OCI-LY3 (cell line): ENCODE results near the gene DAZAP1.

Experiments
- H2AFZ ChIP-seq: fragments of 200-600, 300-600 bp; shearing (Covaris generic); 2 replicates; pipeline ENCODE4 v1.6.0; 2014; ENCODE audit warnings: antibody characterized with exemption, low read depth, low read length
- H3K27ac ChIP-seq: fragments of 200-600, 300-600 bp; sonication (generic); 2 replicates; pipeline ENCODE4 v1.5.1; 2014; ENCODE audit warnings: mild to moderate bottlenecking, low read length, moderate library complexity, mixed read lengths
- H3K27me3 ChIP-seq: fragments of 200-600, 300-600 bp; sonication (generic); 2 replicates; pipeline ENCODE4 v1.6.1; 2014; ENCODE audit warnings: low read depth, low read length, mixed read lengths
- H3K36me3 ChIP-seq: fragments of 200-600, 300-600 bp; sonication (generic); replicated peaks from 2 replicates; pipeline ENCODE3; 2014; ENCODE audit warnings: low read depth, low read length, mixed read lengths
- H3K4me1 ChIP-seq: fragments of 300-600, 200-600 bp; sonication (generic); 2 replicates; pipeline ENCODE4 v1.6.1; 2014; ENCODE audit warnings: low read length, mixed read lengths
- H3K4me2 ChIP-seq: fragments of 200-600, 300-600 bp; sonication (generic); 2 replicates; pipeline ENCODE4 v1.6.1; 2014; ENCODE audit warnings: low read length, mixed read lengths
- H3K4me3 ChIP-seq: fragments of 300-600, 200-600 bp; sonication (generic); 2 replicates; pipeline ENCODE4 v1.5.1; 2014; ENCODE audit warnings: antibody characterized with exemption, mild to moderate bottlenecking, low read length, moderate library complexity
- H3K79me2 ChIP-seq: fragments of 300-600, 200-600 bp; shearing (Covaris generic); 2 replicates; pipeline ENCODE4 v1.6.1; 2014; ENCODE audit warnings: mild to moderate bottlenecking, low read length, mixed read lengths
- H3K9ac ChIP-seq: fragments of 300-600, 200-600 bp; shearing (Covaris generic); 2 replicates; pipeline ENCODE4 v1.6.0; 2014; ENCODE audit warnings: mild to moderate bottlenecking, low read length, moderate library complexity
- H3K9me3 ChIP-seq: fragments of 200-600, 300-600 bp; shearing (Covaris generic); 2 replicates; pipeline ENCODE4 v1.6.1; 2014; ENCODE audit warnings: low read length, mixed read lengths; ENCODE audit not compliant: insufficient read depth
- H4K20me1 ChIP-seq: fragments of 200-600, 300-600 bp; sonication (generic); 2 replicates; pipeline ENCODE4 v1.6.1; 2016; ENCODE audit warnings: low read length, mixed read lengths; ENCODE audit not compliant: insufficient read depth
- CTCF ChIP-seq: fragments of 200-600, 300-600 bp; sonication (generic); IDR thresholded peaks from 2 replicates; pipeline ENCODE4 v1.5.1; 2014; ENCODE audit warnings: antibody characterized with exemption, low read length, low read depth
- EZH2phosphoT487 ChIP-seq: fragments of 200-600 bp; shearing (Covaris generic); IDR thresholded peaks from 2 replicates; pipeline ENCODE4 v1.6.1; 2018; ENCODE audit warnings: antibody characterized with exemption, mixed run types, low read depth

The DAZAP1 gene

GRCh38 chr19:1456121-1456900, 48.9 kb downstream of the DAZAP1 start:
- no peak overlapping the region for H3K27ac ChIP-seq
- no peaks in the 10 kb centered on the region for H3K36me3 ChIP-seq
- no peaks in the 10 kb centered on the region for H3K27me3 ChIP-seq
- no peak overlapping the region for H2AFZ ChIP-seq
- H4K20me1 ChIP-seq: peaks cover 3% of the 10 kb centered on the region; the same call in 1 of the 2 replicates
- no peak overlapping the region for H3K9ac ChIP-seq
- no peak overlapping the region for H3K4me3 ChIP-seq
- H3K79me2 ChIP-seq: no peaks in the 10 kb centered on the region
- no peak overlapping the region for H3K4me2 ChIP-seq
- H3K9me3 ChIP-seq: no peaks in the 10 kb centered on the region
- TF ChIP-seq CTCF (no peak), EZH2phosphoT487 (no peak)
- peaks cover 7% of the 10 kb centered on the region for H3K4me1 ChIP-seq

GRCh38 chr19:1457031-1457739, 49.8 kb downstream of the DAZAP1 start:
- TF ChIP-seq EZH2phosphoT487 (no peak), CTCF (no peak)
- H3K36me3 ChIP-seq: no peaks in the 10 kb centered on the region
- no peak overlapping the region for H2AFZ ChIP-seq
- peaks cover 3% of the 10 kb centered on the region; the same call in 1 of the 2 replicates for H4K20me1 ChIP-seq
- no peak overlapping the region for H3K4me3 ChIP-seq
- H3K27me3 ChIP-seq: no peaks in the 10 kb centered on the region
- peaks cover 7% of the 10 kb centered on the region for H3K4me1 ChIP-seq
- no peak overlapping the region for H3K9ac ChIP-seq
- H3K79me2 ChIP-seq: no peaks in the 10 kb centered on the region
- H3K9me3 ChIP-seq: no peaks in the 10 kb centered on the region
- H3K27ac ChIP-seq: no peak overlapping the region
- no peak overlapping the region for H3K4me2 ChIP-seq

GRCh38 chr19:1457892-1458291, 50.5 kb downstream of the DAZAP1 start:
- H3K27me3 ChIP-seq: no peaks in the 10 kb centered on the region
- no peak overlapping the region for H3K4me3 ChIP-seq
- H3K9ac ChIP-seq: no peak overlapping the region
- no peaks in the 10 kb centered on the region for H3K79me2 ChIP-seq
- H4K20me1 ChIP-seq: peaks cover 3% of the 10 kb centered on the region; the same call in 1 of the 2 replicates
- no peak overlapping the region for H3K27ac ChIP-seq
- H3K4me1 ChIP-seq: peaks cover 7% of the 10 kb centered on the region
- TF ChIP-seq EZH2phosphoT487: no peak
- H3K9me3 ChIP-seq: no peaks in the 10 kb centered on the region
- no peaks in the 10 kb centered on the region for H3K36me3 ChIP-seq
- H3K4me2 ChIP-seq: no peak overlapping the region
- no peak overlapping the region for H2AFZ ChIP-seq

- Histone ChIP-seq H3K27me3 (no peaks in the 10 kb centered on the region), H3K9ac (no peak overlapping the region), H3K4me1 (peaks cover 7% of the 10 kb centered on the region)
These were observed 52.1 kb downstream of the DAZAP1 start for GRCh38 chr19:1459479-1459878.

More at GRCh38 chr19:1459479-1459878, 52.1 kb downstream of the DAZAP1 start:
- Histone ChIP-seq H3K4me3 (no peak overlapping the region), H2AFZ (no peak overlapping the region), H3K9me3 (no peaks in the 10 kb centered on the region), H3K27ac (no peak overlapping the region), H3K79me2 (no peaks in the 10 kb centered on the region), H3K36me3 (no peaks in the 10 kb centered on the region), H3K4me2 (no peak overlapping the region), H4K20me1 (peaks cover 3% of the 10 kb centered on the region; the same call in 1 of the 2 replicates)
- no peak for TF ChIP-seq EZH2phosphoT487
- no peak for TF ChIP-seq CTCF
